CD14-positive monocyte (primary cell): Measurements from ENCODE around the gene SIAH1. TPM values are rescaled to one million over a fixed set of nuclear protein-coding genes. Genes with fewer than 3 reads are reported as not detected.

Experiments
- DNase-seq, 3 donors: peaks; one replicate each; pipeline ENCODE4 v3.0.0-alpha.2; 2011 to 2022
- H2AFZ ChIP-seq: 2 replicates; pipeline ENCODE4 v1.6.0; 2012; ENCODE audit warnings: mild to moderate bottlenecking, low read depth, low read length, inconsistent platforms; ENCODE audit not compliant: insufficient read depth, poor library complexity, severe bottlenecking
- H3K27ac ChIP-seq, 2 donors: 1 replicate in 1 of 2; 2 replicates in 1 of 2; pipeline ENCODE4 v1.5.1; 2012 to 2013; ENCODE audit warnings: low read length in 2 of 2, control low read depth in 1 of 2, inconsistent platforms in 1 of 2, low read depth in 1 of 2, mild to moderate bottlenecking in 1 of 2
- H3K27me3 ChIP-seq, 2 donors: one replicate each; pipeline versions ENCODE4 v1.6.0 to v1.6.1; 2011 to 2013; ENCODE audit warnings: low read length in 2 of 2; ENCODE audit not compliant: control insufficient read depth in 2 of 2, insufficient read depth in 2 of 2
- H3K36me3 ChIP-seq, 2 donors: replicated peaks in 1 of 2; 1 replicate in 1 of 2; 2 replicates in 1 of 2; pipeline versions ENCODE4 v1.5.1 to v1.6.1; 2012 to 2013; ENCODE audit warnings: low read length in 2 of 2, control low read depth in 1 of 2, inconsistent platforms in 1 of 2, mild to moderate bottlenecking in 1 of 2; ENCODE audit not compliant: insufficient read depth in 2 of 2, control insufficient read depth in 1 of 2
- H3K4me1 ChIP-seq, 2 donors: 1 replicate in 1 of 2; 2 replicates in 1 of 2; pipeline versions ENCODE4 v1.5.1 to v1.6.1; 2012 to 2013; ENCODE audit warnings: low read length in 2 of 2, control low read depth in 1 of 2, inconsistent platforms in 1 of 2, mild to moderate bottlenecking in 1 of 2, moderate library complexity in 1 of 2; ENCODE audit not compliant: insufficient read depth in 2 of 2, control insufficient read depth in 1 of 2
- H3K4me2 ChIP-seq: replicated peaks from 2 replicates; pipeline ENCODE3; 2012; ENCODE audit warnings: low read length, moderate library complexity, mild to moderate bottlenecking; ENCODE audit not compliant: poor library complexity, severe bottlenecking; ENCODE audit errors: extremely low read depth
- H3K4me3 ChIP-seq, 3 experiments: fragments of 200-600 bp in 1 of 3; sonication (generic) in 1 of 3; replicated peaks in 1 of 3; 1 replicate in 2 of 3; 2 replicates in 1 of 3; pipeline ENCODE4 v1.5.1; 2011 to 2013; ENCODE audit warnings: low read length in 3 of 3, mild to moderate bottlenecking in 3 of 3, control low read depth in 2 of 3, low read depth in 2 of 3, inconsistent platforms in 1 of 3, moderate library complexity in 1 of 3
- H3K79me2 ChIP-seq: 2 replicates; pipeline ENCODE4 v1.6.0; 2012; ENCODE audit warnings: mild to moderate bottlenecking, control low read depth, inconsistent platforms, low read length, moderate library complexity; ENCODE audit not compliant: insufficient read depth
- H3K9ac ChIP-seq: 2 replicates; pipeline ENCODE4 v1.6.0; 2017; ENCODE audit warnings: low read length, mild to moderate bottlenecking; ENCODE audit not compliant: insufficient read depth, poor library complexity, severe bottlenecking
- H3K9me3 ChIP-seq, 2 donors: replicated peaks in 1 of 2; 1 replicate in 1 of 2; 2 replicates in 1 of 2; pipeline versions ENCODE4 v1.5.1 to v1.6.1; 2012 to 2013; ENCODE audit warnings: low read length in 2 of 2, control low read depth in 1 of 2; ENCODE audit not compliant: control insufficient read depth in 1 of 2, insufficient read depth in 1 of 2
- H4K20me1 ChIP-seq: 2 replicates; pipeline ENCODE4 v1.6.0; 2012; ENCODE audit warnings: mild to moderate bottlenecking, low read length, control low read depth, moderate library complexity; ENCODE audit not compliant: insufficient read depth
- H3K27ac Mint-ChIP-seq, 7 donors: one replicate each; pipeline ENCODE4 v1.8.0; 2020; ENCODE audit warnings: mild to moderate bottlenecking in 7 of 7, mixed read lengths in 7 of 7, moderate library complexity in 6 of 7, inconsistent platforms in 2 of 7
- H3K27me3 Mint-ChIP-seq, 3 donors: one replicate each; pipeline ENCODE4 v1.8.0; 2021 to 2022; ENCODE audit warnings: low read depth in 3 of 3, mild to moderate bottlenecking in 3 of 3, mixed read lengths in 3 of 3, moderate library complexity in 3 of 3, inconsistent platforms in 1 of 3
- H3K36me3 Mint-ChIP-seq, 2 donors: one replicate each; pipeline ENCODE4 v1.8.0; 2020; ENCODE audit warnings: mixed read lengths in 2 of 2, inconsistent platforms in 1 of 2, mild to moderate bottlenecking in 1 of 2
- H3K4me1 Mint-ChIP-seq: one replicate; pipeline ENCODE4 v1.8.0; 2020; ENCODE audit warnings: mild to moderate bottlenecking, mixed read lengths
- H3K4me3 Mint-ChIP-seq, 2 donors: one replicate each; pipeline ENCODE4 v1.8.0; 2020; ENCODE audit warnings: mild to moderate bottlenecking in 2 of 2, mixed read lengths in 2 of 2, moderate library complexity in 1 of 2
- H3K9me3 Mint-ChIP-seq, 7 donors: one replicate each; pipeline ENCODE4 v1.8.0; 2020 to 2022; ENCODE audit warnings: mixed read lengths in 7 of 7, mild to moderate bottlenecking in 6 of 7, moderate library complexity in 6 of 7, inconsistent platforms in 2 of 7
- WGBS: methylation state at CpG from one replicate; pipeline ENCODE4 v1.1.5; 2013; ENCODE audit warnings: missing lambda C conversion rate; ENCODE audit not compliant: insufficient coverage; 5-methylcytosine and 5-hydroxymethylcytosine counted together
- intact Hi-C, 2 donors: fragments of 100-400 bp; cut with micrococcal nuclease; formaldehyde crosslinking; loops; one replicate each; pipeline versions ENCODE4 v1.15.0 to v1.15.1; 2023
- polyA plus RNA-seq, 3 donors: library from polyadenylated mRNA; depleted of rRNA in 1 of 3; unstranded in 2 of 3; stranded (reverse) in 1 of 3; fragments of 300-500 nt in 2 of 3; fragments of >200 nt in 1 of 3; fragmentation: Illumina TruSeq in 2 of 3; gene quantifications; 1 replicate in 2 of 3; 2 replicates in 1 of 3; pipeline ENCODE4 v1.2.3, GENCODE V29; 2012 to 2021
- small RNA-seq: library from RNA; depleted of rRNA; stranded (forward); fragments of <200 nt; gene quantifications from one replicate; pipeline ENCODE3, GENCODE V24; 2012; ENCODE audit warnings: low read depth; ENCODE audit not compliant: insufficient read length
- TF ChIP-seq, protein P1 (sequence below): fragments of 200-600 bp; IDR thresholded peaks from one replicate; pipeline ENCODE4 v1.8.0; 2022; ENCODE audit warnings: antibody characterized with exemption, mild to moderate bottlenecking

Gene SIAH1
- polyA plus RNA-seq, 3 donors, result 4.9 to 11.8 (median 5.6) TPM

GRCh38 chr16:48310908-48311641 lies 74.1 kb downstream of the SIAH1 start:
- Mint-ChIP-seq H3K4me1 (no peaks in the 10 kb centered on the region), H3K27me3 (no peaks in the 10 kb centered on the region), H3K4me3 (no peak overlapping the region), H3K9me3 (peaks cover 26 to 40% (median 35%) of the 10 kb centered on the region in 7 donors), H3K36me3 (peaks cover 79 to 92% of the 10 kb centered on the region in 2 donors), H3K27ac (no peak overlapping the region)
- no peaks in the 10 kb centered on the region for H4K20me1 ChIP-seq
- TF ChIP-seq, protein P1, sequence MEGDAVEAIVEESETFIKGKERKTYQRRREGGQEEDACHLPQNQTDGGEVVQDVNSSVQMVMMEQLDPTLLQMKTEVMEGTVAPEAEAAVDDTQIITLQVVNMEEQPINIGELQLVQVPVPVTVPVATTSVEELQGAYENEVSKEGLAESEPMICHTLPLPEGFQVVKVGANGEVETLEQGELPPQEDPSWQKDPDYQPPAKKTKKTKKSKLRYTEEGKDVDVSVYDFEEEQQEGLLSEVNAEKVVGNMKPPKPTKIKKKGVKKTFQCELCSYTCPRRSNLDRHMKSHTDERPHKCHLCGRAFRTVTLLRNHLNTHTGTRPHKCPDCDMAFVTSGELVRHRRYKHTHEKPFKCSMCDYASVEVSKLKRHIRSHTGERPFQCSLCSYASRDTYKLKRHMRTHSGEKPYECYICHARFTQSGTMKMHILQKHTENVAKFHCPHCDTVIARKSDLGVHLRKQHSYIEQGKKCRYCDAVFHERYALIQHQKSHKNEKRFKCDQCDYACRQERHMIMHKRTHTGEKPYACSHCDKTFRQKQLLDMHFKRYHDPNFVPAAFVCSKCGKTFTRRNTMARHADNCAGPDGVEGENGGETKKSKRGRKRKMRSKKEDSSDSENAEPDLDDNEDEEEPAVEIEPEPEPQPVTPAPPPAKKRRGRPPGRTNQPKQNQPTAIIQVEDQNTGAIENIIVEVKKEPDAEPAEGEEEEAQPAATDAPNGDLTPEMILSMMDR, result no peak
- no peak overlapping the region for H3K9ac ChIP-seq
- no peaks in the 10 kb centered on the region for H3K27me3 ChIP-seq
- H3K4me3 ChIP-seq, result no peak overlapping the region
- H3K27ac ChIP-seq, result no peak overlapping the region
- intact Hi-C loops, result no loop called here
- no peak for DNase-seq
- H2AFZ ChIP-seq, result no peak overlapping the region
- peaks cover 45 to 87% of the 10 kb centered on the region in 2 donors for H3K36me3 ChIP-seq
- H3K4me2 ChIP-seq, result no peak overlapping the region
- WGBS, result no CpG with 5 or more reads among the region's 4 CpGs
- no peaks in the 10 kb centered on the region for H3K79me2 ChIP-seq
- peaks cover 20 to 25% of the 10 kb centered on the region in 2 donors for H3K9me3 ChIP-seq
- no peaks in the 10 kb centered on the region for H3K4me1 ChIP-seq

Small RNA genes within 50 kb of the gene (small RNA-seq; reads per million reads assigned to genes)
- not detected for gene RF00017

Other genes starting within 250 kb of the SIAH1 start
- gene ABCC12, start 229.4 kb downstream of the SIAH1 start, polyA plus RNA-seq, result not detected
- 10 to 100 TPM; 21.5 to 35.6 (median 26.0) TPM for gene LONP2, start 141.1 kb downstream of the SIAH1 start, polyA plus RNA-seq
- gene ABCC11, start 137.9 kb downstream of the SIAH1 start, polyA plus RNA-seq, result under 1 TPM in 1 of 3 donors, not detected in 2; 0.03 TPM
- 10 to 100 TPM; 17.2 to 22.7 (median 21.4) TPM for gene N4BP1, start 224.8 kb upstream of the SIAH1 start, polyA plus RNA-seq